ENCODE measurements around the gene KCNJ12. TPM values are rescaled to one million over a fixed set of nuclear protein-coding genes. Genes with fewer than 3 reads are reported as not detected.
"Not testable (repeated sequence)": the region's sequence is repeated elsewhere in the genome, so short reads cannot be mapped to it uniquely, and the experiment has no call there.

Gene KCNJ12
- total and polyA plus RNA-seq, 12 donors: 0.39 to 3.9 (median 0.97) TPM

GRCh38 chr17:21339011-21339410 is 37.1 kb upstream of the KCNJ12 start:
- intact Hi-C loops (cut with DNase I): no loop called here
- peak in 1 of 7 donors; percentile 39 for DNase-seq
- Histone ChIP-seq H3K27ac (no peak overlapping the region), H3K27me3 (no peaks in the 10 kb centered on the region), H3K4me1 (replicated peaks in 1 of 2) (no peaks in the 10 kb centered on the region), H3K4me3 (no peak overlapping the region), H3K9me3 (replicated peaks in 1 of 3) (no peaks in the 10 kb centered on the region), H3K36me3 (replicated peaks in 1 of 2) (no peaks in the 10 kb centered on the region)
- WGBS, 4 donors: 44 to 54% (median 49%) methylated on average over 7 of the region's 7 CpGs
- TF ChIP-seq POLR2A (IDR thresholded peaks at IDR 0.05): no peak
- no peak for TF ChIP-seq CTCF (IDR thresholded peaks at IDR 0.05)

- H3K27me3 ChIP-seq; H3K4me1 ChIP-seq (replicated peaks in 1 of 2); H3K9me3 ChIP-seq (replicated peaks in 1 of 3); H3K4me3 ChIP-seq; H3K36me3 ChIP-seq (replicated peaks in 1 of 2); intact Hi-C loops (cut with DNase I); H3K27ac ChIP-seq: not testable (repeated sequence)
- peak in 1 of 7 donors; percentile 10 for DNase-seq
- WGBS, 4 donors: 82 to 91% (median 88%) methylated on average over 8 to 11 of the region's 11 CpGs
Measured at GRCh38 chr17:21339571-21339970, 36.6 kb upstream of the KCNJ12 start.

- intact Hi-C loops (cut with DNase I); H3K27me3 ChIP-seq; H3K9me3 ChIP-seq (replicated peaks in 1 of 3); DNase-seq; H3K4me1 ChIP-seq (replicated peaks in 1 of 2); H3K36me3 ChIP-seq (replicated peaks in 1 of 2); H3K4me3 ChIP-seq; H3K27ac ChIP-seq: not testable (repeated sequence)
- WGBS, 4 donors: 81 to 91% (median 83%) methylated on average over 6 of the region's 6 CpGs
Measured at GRCh38 chr17:21340407-21340806, 35.8 kb upstream of the KCNJ12 start.

GRCh38 chr17:21341279-21341678 is 34.9 kb upstream of the KCNJ12 start:
- DNase-seq; H3K27ac ChIP-seq; H3K9me3 ChIP-seq (replicated peaks in 1 of 3); H3K36me3 ChIP-seq (replicated peaks in 1 of 2); H3K4me1 ChIP-seq (replicated peaks in 1 of 2); H3K27me3 ChIP-seq; H3K4me3 ChIP-seq; intact Hi-C loops (cut with DNase I): not testable (repeated sequence)
- WGBS, 4 donors: 71 to 92% (median 85%) methylated on average over 2 to 4 of the region's 4 CpGs

- H3K36me3 ChIP-seq (replicated peaks in 1 of 2); H3K4me3 ChIP-seq; intact Hi-C loops (cut with DNase I); H3K27me3 ChIP-seq; DNase-seq; H3K4me1 ChIP-seq (replicated peaks in 1 of 2); H3K9me3 ChIP-seq (replicated peaks in 1 of 3); H3K27ac ChIP-seq: not testable (repeated sequence)
- WGBS, 4 donors: 61 to 87% (median 72%) methylated on average over 7 to 8 of the region's 8 CpGs
Measured at GRCh38 chr17:21341925-21342540, 34.1 kb upstream of the KCNJ12 start.

- WGBS, 4 donors: 61 to 64% (median 61%) methylated on average over 3 to 10 of the region's 11 CpGs
- H3K9me3 ChIP-seq (replicated peaks in 1 of 3); H3K4me1 ChIP-seq (replicated peaks in 1 of 2); H3K27me3 ChIP-seq; H3K27ac ChIP-seq; intact Hi-C loops (cut with DNase I); DNase-seq; H3K4me3 ChIP-seq; H3K36me3 ChIP-seq (replicated peaks in 1 of 2): not testable (repeated sequence)
Measured at GRCh38 chr17:21343061-21343949, 32.9 kb upstream of the KCNJ12 start.

- H3K9me3 ChIP-seq (replicated peaks in 1 of 3); H3K27me3 ChIP-seq; intact Hi-C loops (cut with DNase I); H3K36me3 ChIP-seq (replicated peaks in 1 of 2); H3K4me1 ChIP-seq (replicated peaks in 1 of 2); DNase-seq; H3K27ac ChIP-seq; H3K4me3 ChIP-seq: not testable (repeated sequence)
- 46 to 70% (median 64%) methylated on average over 4 of the region's 4 CpGs for WGBS, 4 donors
Measured at GRCh38 chr17:21344801-21345200, 31.4 kb upstream of the KCNJ12 start.

Measured in adrenal gland (tissue), 12 donors.